ENCODE measurements around the gene PDE9A.

DNA sequence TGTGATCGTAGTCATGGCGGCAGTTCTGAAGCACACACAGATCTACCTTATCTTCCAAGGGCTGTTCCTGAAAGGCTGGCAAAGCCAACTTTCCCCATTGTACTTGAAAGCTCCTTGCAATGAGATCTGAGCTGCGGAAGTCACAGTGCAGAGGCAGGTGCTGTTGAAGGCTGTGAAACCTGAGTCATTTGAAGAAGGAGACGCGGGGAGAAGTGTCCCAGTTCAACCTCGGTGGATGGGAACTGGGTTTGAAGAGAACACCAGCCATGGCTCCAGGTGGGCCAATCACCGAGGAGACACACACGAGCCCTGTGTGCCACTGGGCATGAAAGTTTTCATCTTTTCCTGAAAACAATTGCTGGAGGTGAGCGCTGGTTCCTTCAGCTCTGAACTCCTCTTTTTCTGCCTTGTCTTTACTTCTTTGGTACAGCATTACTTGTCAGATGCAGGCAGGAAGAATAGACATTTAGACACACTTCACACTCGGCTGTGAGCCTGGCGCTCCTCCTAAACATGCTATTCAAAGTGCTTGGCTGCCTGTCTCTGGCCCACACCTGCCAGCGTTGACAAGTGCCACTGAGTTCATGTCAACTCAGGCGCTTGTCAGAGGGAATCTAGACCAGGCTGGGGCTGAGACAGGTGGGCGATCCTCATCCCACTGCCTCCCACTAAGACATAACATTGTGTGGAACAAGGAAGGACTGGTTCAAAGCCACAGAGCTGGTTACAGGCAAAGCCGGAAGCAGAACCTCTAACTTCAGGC lies 25.7 kb upstream of the PDE9A start:
- TF ChIP-seq, protein P1, sequence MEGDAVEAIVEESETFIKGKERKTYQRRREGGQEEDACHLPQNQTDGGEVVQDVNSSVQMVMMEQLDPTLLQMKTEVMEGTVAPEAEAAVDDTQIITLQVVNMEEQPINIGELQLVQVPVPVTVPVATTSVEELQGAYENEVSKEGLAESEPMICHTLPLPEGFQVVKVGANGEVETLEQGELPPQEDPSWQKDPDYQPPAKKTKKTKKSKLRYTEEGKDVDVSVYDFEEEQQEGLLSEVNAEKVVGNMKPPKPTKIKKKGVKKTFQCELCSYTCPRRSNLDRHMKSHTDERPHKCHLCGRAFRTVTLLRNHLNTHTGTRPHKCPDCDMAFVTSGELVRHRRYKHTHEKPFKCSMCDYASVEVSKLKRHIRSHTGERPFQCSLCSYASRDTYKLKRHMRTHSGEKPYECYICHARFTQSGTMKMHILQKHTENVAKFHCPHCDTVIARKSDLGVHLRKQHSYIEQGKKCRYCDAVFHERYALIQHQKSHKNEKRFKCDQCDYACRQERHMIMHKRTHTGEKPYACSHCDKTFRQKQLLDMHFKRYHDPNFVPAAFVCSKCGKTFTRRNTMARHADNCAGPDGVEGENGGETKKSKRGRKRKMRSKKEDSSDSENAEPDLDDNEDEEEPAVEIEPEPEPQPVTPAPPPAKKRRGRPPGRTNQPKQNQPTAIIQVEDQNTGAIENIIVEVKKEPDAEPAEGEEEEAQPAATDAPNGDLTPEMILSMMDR (conservative IDR thresholded peaks at IDR 0.05): no peak
- no peak for TF ChIP-seq EZH2 (IDR thresholded peaks at IDR 0.05; ENCODE audit: low read depth)
